GM12878 (cell line): Measurements from ENCODE around the gene KRTAP4-1.

Experiments used
- BRCA1 ChIP-seq: IDR thresholded peaks from 2 replicates; pipeline ENCODE4 v1.6.1; 2011; ENCODE audit warnings: low read depth, low read length, improper control_type of control experiment
- EGR1 ChIP-seq, 2 experiments: IDR thresholded peaks; 1 replicate in 1 of 2; 2 replicates in 1 of 2; pipeline ENCODE4 v1.6.1; 2011 to 2012; ENCODE audit warnings: low read depth in 2 of 2, low read length in 2 of 2, borderline replicate concordance in 1 of 2, mild to moderate bottlenecking in 1 of 2, moderate library complexity in 1 of 2
- EP300 ChIP-seq, 2 experiments: fragments of 150-350 bp in 1 of 2; IDR thresholded peaks; 2 replicates each; pipeline ENCODE4 v1.6.1; 2011 to 2012; ENCODE audit warnings: low read depth in 2 of 2, low read length in 2 of 2, borderline replicate concordance in 1 of 2, improper control_type of control experiment in 1 of 2, inconsistent platforms in 1 of 2; ENCODE audit not compliant: control insufficient read depth in 1 of 2
- MLLT1 ChIP-seq: fragments of 450-650 bp; IDR thresholded peaks from 2 replicates; pipeline ENCODE4 v1.6.1; 2016; ENCODE audit warnings: mild to moderate bottlenecking
- POLR2A ChIP-seq: IDR thresholded peaks from 2 replicates; pipeline ENCODE4 v1.6.1; 2011; ENCODE audit warnings: low read depth, mild to moderate bottlenecking, low read length

GRCh38 chr17:41223821-41224220, 39.1 kb upstream of the KRTAP4-1 start:
- TF ChIP-seq EGR1 (IDR thresholded peaks at IDR 0.05; ENCODE audit: borderline replicate concordance in 1 of 2, low read depth in 2 of 2, low read length in 2 of 2) = no peak
- no peak for TF ChIP-seq BRCA1
- TF ChIP-seq MLLT1 = no peak
- no peak for TF ChIP-seq EP300 (IDR thresholded peaks at IDR 0.05; ENCODE audit: borderline replicate concordance in 1 of 2, control insufficient read depth in 1 of 2, low read depth in 2 of 2, low read length in 2 of 2)
- no peak for TF ChIP-seq POLR2A
